NCI-H1436 (cell line): ENCODE data around the gene LCORL.
A peak's percentile ranks its signal among the peaks of the same experiment; 100 is the strongest.
"Not testable (repeated sequence)": the region's sequence is repeated elsewhere in the genome, so short reads cannot be mapped to it uniquely, and the experiment has no call there.

Experiments used
- DNase-seq: peaks from one replicate; lab custom pipeline; 2025; lab: John Stamatoyannopoulos, UW

Gene LCORL

DNA sequence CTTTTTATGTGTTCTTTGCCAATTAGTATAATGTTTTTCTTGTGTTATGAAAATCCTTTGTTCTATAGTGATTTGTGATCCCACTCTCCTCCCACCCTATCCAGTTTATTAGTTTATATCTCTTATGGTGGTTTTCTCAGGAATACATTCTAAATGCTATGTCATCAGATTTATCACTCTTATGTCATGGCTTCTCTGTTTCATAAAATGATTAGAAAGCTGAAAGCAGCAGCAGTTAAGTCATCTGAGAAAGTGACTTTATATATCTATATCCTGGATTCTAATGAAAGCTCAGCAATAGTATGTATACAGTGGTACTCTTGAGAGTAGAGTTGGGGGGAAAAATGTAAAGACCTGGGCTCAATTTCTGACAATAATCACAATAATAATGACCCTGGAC is 169.6 kb downstream of the LCORL start:
- DNase-seq, result no peak

DNA sequence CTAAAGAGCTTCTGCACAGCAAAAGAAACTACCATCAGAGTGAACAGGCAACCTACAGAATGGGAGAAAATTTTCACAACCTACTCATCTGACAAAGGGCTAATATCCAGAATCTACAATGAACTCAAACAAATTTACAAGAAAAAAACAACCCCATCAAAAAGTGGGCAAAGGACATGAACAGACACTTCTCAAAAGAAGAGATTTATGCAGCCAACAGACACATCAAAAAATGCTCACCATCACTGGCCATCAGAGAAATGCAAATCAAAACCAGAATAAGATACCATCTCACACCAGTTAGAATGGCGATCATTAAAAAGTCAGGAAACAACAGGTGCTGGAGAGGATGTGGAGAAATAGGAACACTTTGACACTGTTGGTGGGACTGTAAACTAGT is 171.3 kb downstream of the LCORL start:
- not testable (repeated sequence) for DNase-seq

DNA sequence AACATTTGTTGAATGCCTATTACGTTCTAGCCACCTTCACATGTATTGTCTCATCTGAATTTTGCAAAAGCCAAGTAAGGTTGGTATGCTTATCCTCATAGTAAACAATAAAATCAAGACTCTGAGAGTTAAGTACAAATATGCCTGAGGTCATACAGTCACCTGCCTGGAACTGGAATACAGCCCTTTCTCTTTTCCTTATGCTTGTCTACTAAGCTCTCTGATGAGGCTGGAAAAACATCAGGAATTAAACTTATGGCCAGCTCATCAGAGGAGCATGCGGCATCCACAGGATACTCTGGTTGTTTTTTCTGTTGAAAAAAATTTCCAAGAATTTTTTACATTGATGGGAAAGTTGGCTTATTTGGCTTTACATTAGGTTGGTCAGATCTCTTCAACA is 175.3 kb downstream of the LCORL start:
- no peak for DNase-seq

- no peak for DNase-seq
Observed at GRCh38 chr4:17823871-17824669, 197.5 kb downstream of the LCORL start.

- no peak for DNase-seq
Observed at GRCh38 chr4:17817027-17817426, 204.5 kb downstream of the LCORL start.

GRCh38 chr4:17816142-17816541 is 205.4 kb downstream of the LCORL start:
- no peak for DNase-seq

DNA sequence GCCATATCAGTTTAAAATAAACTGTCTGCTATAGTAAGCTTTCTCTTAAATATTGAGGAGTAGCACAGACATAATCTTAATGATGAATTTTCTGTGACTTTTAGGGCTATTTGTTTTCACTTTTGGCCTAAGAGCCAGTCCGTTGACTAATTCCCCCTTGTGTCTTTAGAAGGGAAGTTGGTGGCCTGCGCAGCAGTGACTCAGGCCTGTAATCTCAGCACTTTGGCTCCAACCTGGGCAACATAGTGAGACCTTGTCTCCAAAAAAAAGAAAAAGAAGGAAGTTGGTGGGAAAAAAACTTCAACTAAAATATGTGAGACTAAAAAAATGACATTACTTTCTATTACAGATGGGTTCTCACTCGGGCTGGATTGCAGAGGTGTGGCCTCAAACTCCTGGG is 207.4 kb downstream of the LCORL start:
- DNase-seq, result no peak

GRCh38 chr4:17812801-17813200 is 208.8 kb downstream of the LCORL start:
- no peak for DNase-seq

GRCh38 chr4:17812125-17812524 is 209.4 kb downstream of the LCORL start:
- no peak for DNase-seq

GRCh38 chr4:17811078-17811603 is 210.4 kb downstream of the LCORL start:
- DNase-seq, result no peak

GRCh38 chr4:17810260-17811077 is 211.1 kb downstream of the LCORL start, which contains the start of the genes DCAF16 and NCAPG:
TSS of gene DCAF16 (minus strand) at chr4:17810757. CDS start at chr4:17804141, 6,616 bp downstream.
TSS of gene NCAPG (plus strand) at chr4:17810979. CDS start at chr4:17811078, 99 bp downstream.
- peak; percentile 93 for DNase-seq

DNA sequence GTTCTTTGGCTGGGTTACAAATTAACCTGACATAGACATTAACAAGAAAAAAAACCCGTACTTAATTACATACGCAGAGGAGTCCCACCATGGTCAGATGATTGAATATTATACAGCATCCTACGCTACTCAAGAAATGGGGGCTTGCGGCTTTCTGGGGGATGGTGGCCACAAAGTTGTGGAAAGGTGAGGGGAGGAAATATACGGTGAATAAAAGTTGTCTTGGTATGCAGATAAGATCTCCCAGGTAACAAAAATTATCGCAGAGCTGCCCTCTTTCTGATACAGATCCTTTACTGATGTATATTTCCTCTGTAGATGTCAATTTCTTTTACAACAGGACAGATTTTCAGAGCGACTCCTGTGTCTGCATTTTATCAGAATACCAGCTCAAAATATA is 211.9 kb downstream of the LCORL start:
- DNase-seq, result no peak

GRCh38 chr4:17807446-17807845 is 214.1 kb downstream of the LCORL start:
- DNase-seq, result no peak

GRCh38 chr4:17805580-17806155 is 215.9 kb downstream of the LCORL start:
- no peak for DNase-seq

DNA sequence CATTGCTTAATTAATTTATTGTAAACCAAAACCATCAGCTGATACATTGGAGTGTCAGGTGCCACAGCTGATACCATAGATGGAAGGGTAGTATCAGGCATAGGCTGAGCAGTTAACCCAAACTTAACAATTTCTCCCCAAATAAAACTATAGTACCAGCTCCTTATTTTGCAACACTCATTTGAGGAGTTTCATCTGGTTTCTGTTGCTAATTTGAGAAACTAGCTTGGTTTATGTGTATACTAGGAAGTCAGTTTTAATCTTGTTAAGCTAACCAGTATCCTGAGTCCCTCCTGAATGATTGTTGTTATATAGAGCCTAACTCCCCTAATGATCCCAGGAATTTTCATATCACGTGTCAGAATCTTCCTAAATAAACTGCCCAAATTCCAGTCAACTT is 223.7 kb downstream of the LCORL start:
- no peak for DNase-seq

DNA sequence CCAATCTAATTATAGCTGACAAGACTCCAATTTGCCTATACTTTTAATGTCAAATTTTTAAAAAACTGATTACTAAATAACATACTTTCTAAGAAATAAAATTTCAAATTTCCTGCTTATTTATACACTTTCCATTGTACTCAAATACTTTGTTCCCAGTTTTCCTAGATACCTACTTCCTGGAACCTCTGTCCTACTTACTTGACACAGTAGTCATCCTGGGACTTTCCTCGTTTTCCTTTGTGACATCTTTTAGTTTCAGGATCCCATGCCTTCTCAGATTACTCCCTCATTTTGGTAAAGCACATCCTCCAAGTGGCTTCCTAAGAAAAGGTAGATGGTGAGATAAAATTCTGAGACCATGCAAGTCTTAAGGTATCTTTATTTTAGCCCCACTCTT is 226.8 kb downstream of the LCORL start:
- DNase-seq, result no peak
